HG02870 (cell line): ENCODE results near the gene ME3.
"Not testable (repeated sequence)": the region's sequence is repeated elsewhere in the genome, so short reads cannot be mapped to it uniquely, and the experiment has no call there.

Experiments
- ATAC-seq: cut with Tn5 transposase; IDR thresholded peaks from one replicate; pipeline ENCODE4 v1.9.1; 2021; ENCODE audit warnings: mild to moderate bottlenecking, moderate library complexity; ENCODE audit not compliant: unreplicated experiment

ME3 gene

DNA sequence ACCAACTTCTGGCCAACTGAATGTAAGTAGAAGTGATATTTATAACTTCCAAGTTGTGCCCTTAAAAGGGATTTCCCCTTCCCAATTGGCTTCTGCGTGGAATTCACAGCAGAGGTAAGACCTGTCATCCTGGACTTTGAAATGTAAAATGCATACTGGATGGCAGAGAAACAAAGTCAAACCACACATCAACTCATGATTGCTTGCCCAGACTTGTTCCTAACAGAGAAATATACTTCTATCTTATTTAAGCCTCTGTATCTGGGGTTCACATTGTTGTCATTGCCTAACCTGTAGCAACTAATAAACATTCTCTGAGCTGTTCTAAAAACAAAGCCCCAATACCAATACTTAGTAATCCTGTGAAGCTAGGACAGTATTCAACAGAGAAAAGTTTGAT, 6.2 kb downstream of the ME3 start:
- no peak for ATAC-seq

DNA sequence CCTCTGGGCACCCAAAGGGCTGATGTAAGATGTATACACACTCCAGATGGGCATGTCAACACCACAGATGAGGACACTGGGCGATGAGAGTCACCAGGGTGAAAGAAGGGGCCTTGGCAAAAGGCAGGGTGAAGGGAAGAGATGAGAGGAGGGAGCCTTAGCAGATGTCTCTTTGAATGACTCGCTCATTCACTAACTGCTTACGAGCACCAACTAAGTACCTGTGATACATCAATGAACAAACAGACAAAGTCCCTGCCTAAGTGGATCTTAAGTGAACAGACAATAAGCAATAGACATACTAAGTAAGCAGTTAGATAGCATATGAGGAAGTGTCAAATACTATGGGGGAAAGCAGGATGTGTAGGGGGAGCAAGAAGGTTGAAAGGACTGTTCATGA, 7.5 kb downstream of the ME3 start:
- no peak for ATAC-seq

DNA sequence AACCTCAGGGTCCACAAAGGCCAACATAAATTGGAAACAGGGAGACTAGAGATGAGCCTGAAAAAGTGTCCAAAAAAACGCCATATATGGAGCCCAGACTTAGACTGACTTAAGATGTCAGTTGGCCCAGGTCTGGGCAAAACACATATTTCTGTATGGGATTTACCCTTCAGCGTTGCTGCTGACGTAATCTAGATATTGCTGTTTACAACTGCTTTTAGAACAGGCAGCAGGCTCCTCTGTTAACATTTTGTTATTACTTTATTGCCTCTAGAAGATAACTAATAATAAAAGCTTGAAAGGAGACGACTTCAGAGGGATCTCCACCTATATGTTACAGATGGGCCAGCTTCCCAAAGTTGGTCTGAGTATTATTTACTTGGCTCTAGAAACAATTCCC, 8.7 kb downstream of the ME3 start:
- no peak for ATAC-seq

DNA sequence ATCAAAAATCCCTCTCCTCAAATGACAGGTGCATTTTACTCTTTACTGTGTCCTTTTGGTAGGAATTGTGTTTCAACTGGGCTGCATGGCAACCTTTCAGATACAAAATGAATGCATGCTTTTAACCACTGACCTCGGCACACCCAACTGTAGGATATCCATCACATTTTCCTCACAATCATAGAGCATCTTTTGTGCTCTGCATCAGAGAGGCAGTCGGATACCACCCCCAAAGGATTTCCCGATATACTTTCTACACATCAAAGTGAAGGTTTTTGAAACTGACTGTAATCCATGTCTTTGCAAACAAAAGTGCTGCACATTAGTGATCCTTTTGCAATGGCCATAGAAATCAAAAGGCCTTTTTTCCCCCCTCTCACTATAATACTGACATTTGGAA, 9.1 kb downstream of the ME3 start:
- no peak for ATAC-seq

DNA sequence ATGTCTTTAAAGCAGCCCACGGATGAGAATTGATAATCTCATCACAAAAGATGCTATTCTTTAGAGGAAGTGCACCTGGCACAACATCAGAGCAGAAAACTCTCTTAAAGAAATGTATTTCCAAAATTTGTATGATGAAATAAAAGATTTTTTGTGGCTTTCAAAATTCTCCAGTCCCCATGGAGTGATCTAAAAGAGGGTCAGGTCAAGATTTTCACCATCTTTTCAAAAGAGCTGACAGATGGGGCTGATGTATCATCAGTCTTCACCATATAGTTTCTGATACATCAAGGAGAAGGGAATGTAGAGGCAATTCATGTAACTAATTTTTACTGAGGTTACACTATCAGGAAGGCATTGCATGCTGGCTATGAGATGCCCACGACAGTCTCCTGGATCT, 11.7 kb downstream of the ME3 start:
- ATAC-seq, result no peak

DNA sequence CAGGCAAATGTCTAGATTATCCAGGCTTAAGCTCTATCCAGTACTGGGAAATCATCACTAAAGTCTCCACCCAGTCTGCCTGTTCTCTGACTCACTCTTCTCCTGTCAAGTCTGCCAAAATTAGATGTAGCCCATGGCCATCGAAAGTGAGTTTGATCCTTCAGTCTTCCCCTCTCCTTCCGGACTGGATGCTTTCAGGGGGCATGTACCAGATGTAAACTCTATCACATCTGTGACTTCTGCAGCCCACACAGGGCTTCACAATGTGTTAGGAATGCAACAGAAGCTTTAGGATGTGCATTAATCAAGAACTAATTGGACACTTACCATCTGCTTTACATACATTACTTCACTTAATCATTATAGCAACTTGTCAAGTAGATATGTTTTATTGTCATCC, 12.3 kb downstream of the ME3 start:
- ATAC-seq, result no peak

DNA sequence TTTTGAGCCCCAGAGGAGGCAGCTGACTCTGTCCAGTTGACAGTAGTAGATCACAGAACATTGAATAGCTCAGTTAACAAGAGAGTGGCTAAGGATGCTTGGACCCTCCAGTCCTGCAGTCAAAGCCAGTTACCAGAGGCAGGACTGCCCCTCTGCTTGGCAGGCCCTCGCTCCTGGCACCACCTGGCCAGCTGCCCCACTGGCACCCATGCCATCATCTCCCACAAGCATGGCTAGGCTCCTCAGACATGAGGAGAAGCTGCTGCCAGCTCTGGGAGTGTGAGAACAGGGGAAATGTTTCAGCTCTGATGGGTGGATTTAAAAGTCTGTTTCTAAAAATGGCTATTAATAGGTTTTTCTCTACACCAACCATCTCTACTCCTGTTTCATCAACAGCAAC, 13.9 kb downstream of the ME3 start:
- ATAC-seq, result no peak

DNA sequence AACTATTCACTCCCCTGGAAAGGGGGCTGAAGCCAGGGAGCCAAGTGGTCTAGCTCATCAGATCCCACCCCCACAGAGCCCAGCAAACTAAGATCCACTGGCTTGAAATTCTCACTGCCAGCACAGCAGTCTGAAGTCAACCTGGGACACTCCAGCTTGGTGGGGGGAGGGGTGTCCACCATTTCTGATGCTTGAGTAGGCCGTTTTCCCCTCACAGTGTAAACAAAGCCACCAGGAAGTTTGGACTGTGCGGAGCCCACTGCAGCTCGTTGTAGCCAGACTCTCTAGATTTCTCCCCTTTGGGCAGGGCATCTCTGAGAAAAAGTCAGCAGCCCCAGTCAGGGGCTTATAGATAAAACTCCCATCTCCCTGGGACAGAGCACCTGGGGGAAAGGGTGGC, 27.2 kb downstream of the ME3 start:
- not testable (repeated sequence) for ATAC-seq

DNA sequence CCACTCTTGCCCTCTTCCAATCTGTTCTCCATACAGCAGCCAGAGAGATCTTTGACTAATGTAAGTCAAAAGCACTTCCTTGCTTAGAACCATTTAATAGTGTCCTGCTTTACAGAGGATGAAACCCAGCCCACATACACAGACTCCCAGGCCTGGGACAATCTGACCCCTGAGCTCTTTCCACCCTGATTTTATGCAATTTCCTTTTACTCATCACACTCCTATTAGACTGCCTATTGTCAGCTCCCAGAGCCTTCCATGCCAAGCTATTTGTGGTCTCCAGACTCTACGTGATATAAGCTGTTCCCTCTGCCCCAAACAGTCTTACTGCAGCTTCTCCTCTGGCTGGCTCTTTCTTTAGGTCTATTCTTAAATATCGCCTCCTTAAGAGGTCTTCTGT, 28.1 kb downstream of the ME3 start:
- ATAC-seq, result no peak

DNA sequence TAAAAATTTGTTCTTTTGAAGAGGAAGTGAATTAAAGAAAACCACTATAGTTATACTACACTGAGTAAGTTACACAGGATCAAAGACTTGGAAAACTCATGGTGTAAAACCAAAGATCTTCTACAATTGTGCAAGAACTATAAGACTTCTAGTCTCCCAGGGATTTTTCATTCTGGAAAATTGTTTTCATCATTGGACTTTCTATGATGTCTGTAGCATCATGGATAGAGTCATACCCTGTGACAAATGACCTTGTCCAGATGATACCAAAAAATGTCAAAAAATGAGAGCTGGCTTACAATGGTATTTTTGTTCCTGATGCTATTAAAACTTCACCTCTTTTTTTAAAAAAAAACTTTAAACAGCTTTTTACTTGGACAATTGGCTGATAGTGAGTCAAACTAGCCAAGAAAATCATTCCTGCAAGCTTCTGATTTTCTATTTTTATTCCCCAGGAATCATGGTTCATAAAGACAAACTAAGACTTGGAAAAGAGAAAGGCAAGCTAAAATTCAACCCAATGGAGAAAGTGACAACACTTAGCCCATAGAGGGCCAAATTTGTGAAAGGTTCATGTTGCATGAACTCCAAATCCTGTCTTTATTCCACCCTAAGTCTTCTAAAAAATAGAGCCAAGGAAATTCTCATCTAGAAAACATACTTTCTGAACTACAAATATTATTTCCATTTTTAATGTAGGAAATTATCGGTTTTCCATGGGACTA, 30.7 kb downstream of the ME3 start:
- ATAC-seq, result no peak

DNA sequence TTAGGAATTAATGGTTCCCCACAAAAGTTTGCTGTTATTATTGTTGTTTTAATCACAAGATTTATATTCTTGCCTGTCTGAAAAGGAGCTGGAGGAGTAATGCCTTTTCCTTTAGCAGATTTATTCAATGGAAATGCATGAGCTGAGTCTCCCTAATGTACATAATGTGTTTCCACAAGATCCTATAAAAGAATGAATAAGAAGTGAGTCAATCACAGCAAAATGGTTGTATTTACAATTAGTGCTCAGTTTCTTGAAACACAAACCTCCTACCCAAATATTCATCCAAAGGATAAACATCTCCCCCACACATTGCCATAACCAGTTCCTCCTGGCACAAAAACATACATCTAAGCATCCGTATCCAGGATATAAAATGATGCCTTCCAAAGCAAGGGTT, 33.3 kb downstream of the ME3 start:
- no peak for ATAC-seq

DNA sequence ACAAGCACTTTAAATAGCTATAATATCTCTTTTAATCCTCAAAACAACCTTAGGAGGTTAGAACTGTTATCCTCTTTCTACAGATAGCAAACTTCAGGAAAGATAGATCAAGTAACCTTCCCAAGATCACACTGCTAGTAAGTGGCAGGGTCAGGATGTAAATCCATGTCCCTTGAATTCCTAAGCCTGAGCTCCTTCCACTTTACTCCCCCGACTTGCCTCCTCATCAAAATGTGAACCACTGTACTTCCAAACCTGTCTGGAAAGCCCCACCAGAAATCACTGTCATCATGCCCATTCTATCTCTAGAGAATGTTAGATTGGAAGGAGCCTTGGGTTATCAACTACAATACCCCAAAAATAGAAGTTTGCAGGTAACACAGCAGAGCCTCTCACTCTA, 33.7 kb downstream of the ME3 start:
- ATAC-seq, result no peak

DNA sequence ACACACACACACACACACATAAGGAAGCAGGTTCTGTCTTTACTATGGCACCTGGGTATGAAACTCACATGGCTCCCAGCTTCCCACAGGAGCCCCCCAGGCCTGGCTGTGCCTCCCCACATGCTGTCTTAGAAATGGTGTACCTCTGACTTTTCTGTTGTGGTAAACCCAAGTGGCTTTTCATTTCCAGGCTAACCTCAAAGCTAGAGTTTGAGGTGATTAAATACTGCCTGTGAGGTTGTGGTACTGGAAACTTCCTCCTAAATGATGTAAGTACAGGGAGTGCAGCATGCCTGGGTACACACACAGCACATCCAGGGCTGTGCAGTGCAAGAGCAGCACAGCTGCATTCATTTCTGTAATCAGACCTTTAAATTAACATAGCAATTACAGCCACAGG, 34.4 kb downstream of the ME3 start:
- ATAC-seq, result no peak

DNA sequence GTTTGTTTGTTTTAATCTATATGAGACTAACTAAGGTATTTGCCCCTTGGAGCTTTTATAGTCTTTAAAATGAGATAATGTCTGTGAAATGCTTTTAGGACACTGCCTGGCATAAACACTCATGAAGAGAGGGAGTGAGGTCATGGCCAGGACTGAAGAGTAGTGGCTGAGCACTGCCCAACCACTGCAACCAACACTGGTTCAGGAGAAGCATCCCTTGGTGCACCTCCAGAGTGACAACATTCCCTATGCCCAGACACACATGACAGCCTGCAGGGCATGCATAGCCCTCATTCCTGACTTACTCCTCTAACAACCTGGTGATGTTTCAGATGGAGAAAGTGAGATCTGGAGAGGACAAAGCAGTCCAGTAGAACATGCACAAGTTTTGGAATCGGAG, 36.1 kb downstream of the ME3 start:
- no peak for ATAC-seq

DNA sequence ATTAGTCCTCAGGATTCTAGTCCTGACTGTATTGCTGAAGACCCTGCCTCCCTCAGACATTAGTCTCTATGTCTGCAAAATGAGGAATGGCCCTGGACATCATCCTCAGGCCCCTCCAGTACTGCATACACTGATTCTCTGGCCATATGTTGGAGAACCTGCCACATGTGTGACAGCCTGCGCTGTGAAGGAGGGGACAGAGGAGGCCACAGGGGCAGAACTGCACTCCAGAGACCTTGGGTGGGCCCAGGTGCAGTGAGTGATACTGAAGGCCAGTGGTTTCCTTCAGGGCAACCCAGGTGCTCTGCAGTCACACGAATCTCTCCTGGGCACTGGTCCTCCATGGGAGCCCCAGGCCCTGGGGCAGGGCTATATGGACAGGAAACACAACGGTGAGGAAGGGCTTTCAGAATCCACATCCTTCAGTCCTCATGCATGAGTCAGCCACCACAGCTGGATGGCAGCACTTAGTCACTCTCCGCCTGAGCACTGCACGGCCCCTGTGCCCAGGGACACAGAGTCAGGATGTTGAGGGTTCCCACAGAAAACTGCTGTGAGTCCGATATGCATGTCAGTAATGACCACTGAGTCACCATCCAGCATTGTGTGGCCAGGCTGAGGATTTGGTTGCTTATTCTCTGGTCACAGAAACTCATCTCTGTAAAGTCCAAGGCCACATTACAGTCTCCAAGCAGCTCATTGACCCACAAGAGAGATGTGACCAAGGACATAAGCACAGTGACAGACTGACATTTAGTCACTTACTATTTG, 39.7 kb downstream of the ME3 start:
- ATAC-seq, result no peak

DNA sequence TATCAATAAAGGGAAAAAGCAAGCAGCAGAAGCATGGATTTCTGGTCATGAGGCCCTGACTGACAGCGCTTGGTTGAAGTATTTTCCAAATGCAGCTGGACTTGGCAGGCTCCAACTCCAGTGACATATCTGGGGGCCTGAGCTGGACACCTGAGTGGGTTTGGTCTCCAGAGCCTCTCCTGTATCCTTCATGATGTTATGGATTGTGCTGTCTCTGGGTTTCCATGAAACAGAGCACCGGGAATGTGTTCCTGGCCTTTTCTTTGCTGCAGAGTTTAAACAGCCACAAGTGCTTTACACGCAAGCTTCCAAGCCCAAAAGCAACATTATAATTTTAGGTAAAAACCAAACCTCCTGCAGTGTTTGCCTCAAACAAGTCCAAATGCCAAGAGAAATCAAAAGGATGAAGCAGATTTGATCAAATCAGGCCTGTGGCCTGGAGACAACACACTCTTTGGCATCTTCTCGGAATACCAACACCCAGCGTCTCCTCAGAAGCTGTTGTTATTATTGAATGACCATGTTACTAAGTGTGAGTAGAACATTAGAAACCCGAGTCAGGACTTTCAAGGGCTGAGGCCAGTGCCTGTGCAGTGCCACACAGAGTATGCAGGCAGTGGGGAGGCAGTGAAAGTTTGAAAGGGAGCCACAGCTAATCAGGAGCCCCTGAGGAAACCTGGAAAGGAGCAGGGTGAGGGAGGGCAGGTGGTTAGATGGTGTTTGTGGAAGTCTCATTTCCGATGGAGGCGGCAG, 42.0 kb downstream of the ME3 start:
- no peak for ATAC-seq

DNA sequence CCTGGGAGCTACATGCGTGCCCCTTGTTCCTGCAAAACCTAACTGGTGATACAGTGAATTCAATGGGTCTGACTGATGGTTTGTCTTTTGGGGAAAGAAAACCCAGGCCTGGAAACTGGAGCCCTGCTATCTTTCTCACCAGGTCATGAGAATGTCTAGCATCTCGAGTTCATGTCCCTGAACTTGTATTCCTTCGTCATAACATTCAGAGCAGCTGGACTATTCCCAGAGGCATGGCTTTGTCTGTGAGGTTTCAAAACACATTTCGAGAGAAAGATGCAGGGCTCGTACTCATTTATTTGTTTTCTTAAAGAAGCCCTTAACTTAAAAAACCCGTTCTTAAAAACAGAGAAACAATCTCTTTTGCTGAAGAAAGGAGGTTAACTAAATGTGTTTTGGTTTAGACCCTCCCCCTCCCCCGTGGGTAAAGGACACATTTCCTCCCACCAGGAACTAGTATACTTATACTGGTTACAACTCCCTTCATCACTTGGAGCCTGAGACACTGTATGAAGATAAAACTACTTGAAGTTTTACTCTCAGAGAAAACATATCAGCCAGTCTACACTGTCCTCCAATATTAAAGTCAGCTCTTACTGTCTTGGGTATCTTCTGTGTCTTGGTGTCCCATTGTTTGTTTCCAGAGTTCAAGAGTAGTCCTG, 43.2 kb downstream of the ME3 start:
- no peak for ATAC-seq

DNA sequence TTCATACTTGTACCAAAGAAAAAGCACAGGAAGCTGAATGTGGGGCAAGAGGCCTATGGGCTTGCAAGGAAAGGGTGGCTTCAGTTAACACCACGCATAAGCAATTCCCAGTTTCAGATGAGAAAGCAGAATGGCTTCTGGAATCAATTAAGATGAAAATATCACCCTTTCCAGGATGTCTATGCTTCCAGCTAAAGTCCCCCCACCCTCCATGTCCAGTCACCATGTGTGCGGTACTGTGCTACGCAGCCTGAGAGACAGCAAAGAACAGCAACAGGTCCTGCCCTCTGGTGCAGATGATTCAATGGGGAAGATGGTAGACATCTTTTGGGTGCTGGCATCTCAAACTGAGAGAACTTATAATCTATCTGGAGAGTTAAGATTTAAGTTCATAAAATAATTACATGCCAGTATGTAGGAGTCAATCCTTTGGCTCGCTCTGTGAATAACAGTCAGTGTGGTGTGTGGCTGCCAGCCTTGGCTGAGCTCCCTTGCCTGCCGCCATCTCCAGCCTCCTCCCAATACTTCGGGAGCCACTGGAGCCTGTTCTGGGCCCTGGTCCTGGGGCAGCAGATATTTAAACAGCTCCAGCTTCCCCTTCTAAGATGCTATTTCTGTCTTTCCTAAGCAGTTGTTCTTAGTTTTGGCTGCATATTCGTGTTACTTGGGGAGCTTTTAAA, 44.5 kb downstream of the ME3 start:
- ATAC-seq, result no peak

DNA sequence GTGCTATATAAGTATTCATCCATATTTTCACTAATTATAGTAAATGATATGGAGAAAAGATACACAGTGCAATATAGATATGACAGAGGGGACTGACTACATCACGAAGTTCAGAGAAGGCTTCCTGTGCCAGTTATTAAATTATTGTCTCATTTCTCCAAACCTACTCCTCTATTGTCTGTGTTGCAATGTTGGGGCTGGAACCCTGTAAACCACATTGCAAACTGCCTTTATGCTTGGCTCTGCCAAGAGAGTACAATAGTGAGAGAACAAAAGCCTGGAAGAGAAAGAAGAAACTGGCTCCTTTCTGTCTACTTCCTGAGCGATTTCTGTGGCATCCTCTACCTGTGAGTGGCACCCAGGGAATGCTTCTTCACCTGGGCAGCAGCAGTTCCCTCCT, 46.4 kb downstream of the ME3 start:
- ATAC-seq, result no peak

DNA sequence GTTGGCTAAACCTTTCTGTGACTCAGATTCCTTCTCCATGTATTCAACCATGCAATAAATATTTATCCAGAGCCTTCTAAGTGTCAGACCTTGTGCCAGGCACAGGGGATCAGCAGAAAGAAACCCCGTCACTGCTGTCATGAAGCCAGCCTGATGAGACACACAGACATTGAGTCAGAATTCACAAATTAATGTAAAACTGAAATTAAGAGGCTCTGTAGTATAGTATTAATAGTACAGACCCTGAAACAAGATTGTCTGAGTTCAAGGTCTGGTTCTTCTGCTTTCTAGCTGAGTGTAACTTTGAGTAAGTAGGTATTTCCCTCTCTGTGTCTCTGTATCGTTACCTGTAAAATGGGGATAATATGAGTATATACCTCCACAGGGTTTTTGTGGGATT, 46.9 kb downstream of the ME3 start:
- peak; percentile 68 for ATAC-seq

DNA sequence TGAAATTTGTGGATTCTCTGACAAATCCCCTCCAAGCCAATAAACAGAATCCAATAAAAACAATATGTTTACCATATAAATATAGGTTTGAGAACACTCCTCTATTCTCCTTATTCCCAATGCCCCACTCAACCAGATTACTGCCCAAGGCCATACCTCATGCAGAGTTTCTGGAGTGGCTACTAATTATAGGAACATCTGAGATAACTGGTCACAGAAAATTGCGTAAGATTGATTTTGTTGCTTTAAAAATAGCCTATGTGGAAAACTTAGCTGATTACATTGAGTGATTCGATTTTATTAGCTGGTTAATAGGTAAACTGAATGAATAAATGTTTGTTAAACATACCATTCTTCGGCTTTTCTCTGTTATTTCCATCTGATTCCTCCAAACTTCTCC, 48.0 kb downstream of the ME3 start:
- ATAC-seq, result no peak
